ENCODE results near the gene THOC5. TPM values are rescaled to one million over a fixed set of nuclear protein-coding genes. Genes with fewer than 3 reads are reported as not detected.
"Not testable (repeated sequence)": the region's sequence is repeated elsewhere in the genome, so short reads cannot be mapped to it uniquely, and the experiment has no call there.

THOC5 gene
- total and polyA plus RNA-seq, 2 experiments from 2014 or later, result 24.6 to 53.4 TPM

DNA sequence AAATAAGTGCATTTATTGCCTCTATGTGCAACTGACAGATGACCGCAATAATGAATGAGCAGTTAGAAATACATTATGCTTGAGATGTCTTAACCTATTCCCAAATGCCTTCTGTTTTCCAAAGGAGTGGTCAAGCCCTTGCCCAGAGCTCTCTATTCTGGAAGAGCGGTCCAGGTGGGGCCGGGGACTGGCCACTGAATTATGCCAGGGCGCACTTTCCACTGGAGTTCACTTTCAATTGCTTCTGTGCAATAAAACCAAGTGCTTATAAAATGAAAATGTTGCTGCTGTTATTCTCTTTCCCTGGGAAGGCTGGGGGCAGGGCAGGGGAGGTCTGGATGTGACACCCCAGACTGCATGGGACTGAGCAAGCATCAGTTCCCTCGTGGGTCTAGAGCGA is 62.5 kb downstream of the THOC5 start:
- Histone ChIP-seq H3K27me3 (ENCODE audit: insufficient read depth) (no peaks in the 10 kb centered on the region), H4K20me1 (replicated peaks; ENCODE audit: insufficient read depth) (no peaks in the 10 kb centered on the region), H2AFZ (no peak overlapping the region), H3K9me2 (ENCODE audit: insufficient read depth) (no peaks in the 10 kb centered on the region), H3K4me3 (no peak overlapping the region), H3K4me1 (ENCODE audit: insufficient read depth) (no peaks in the 10 kb centered on the region), H3K27ac (ENCODE audit: low read depth) (no peak overlapping the region), H3F3A (replicated peaks; ENCODE audit: low read depth) (no peaks in the 10 kb centered on the region), H3K79me2 (replicated peaks; ENCODE audit: insufficient read depth) (no peaks in the 10 kb centered on the region), H3K4me2 (no peak overlapping the region), H3K36me3 (ENCODE audit: insufficient read depth) (peaks cover 8% of the 10 kb centered on the region; the same call in 1 of the 2 replicates)
- no peaks in the 10 kb centered on the region for H3K4me1 Mint-ChIP-seq
- DNase-seq (ENCODE audit: low spot score) (no peak), ATAC-seq (no peak)
- H3K27me3 Mint-ChIP-seq (ENCODE audit: insufficient read depth, low read depth, poor library complexity), result no peaks in the 10 kb centered on the region
- peaks cover 7% of the 10 kb centered on the region; the same call in 1 of the 3 replicates for H3K9me3 Mint-ChIP-seq
- no peak overlapping the region for H3K4me3 Mint-ChIP-seq
- no peak overlapping the region for H3K27ac Mint-ChIP-seq
- H3K36me3 Mint-ChIP-seq (ENCODE audit: low read depth), result peaks cover 41% of the 10 kb centered on the region
- TF ChIP-seq EZH2phosphoT487 (IDR thresholded peaks at IDR 0.05; ENCODE audit: unreplicated experiment) (no peak), ZNF331 (CRISPR knock-in tag; IDR thresholded peaks at IDR 0.05; ENCODE audit: low read depth) (no peak), POLR2AphosphoS5 (IDR thresholded peaks at IDR 0.05; ENCODE audit: low read depth) (no peak), CREB1 (CRISPR knock-in tag; IDR thresholded peaks at IDR 0.05; ENCODE audit: low read depth) (no peak), NANOG (IDR thresholded peaks at IDR 0.05; ENCODE audit: borderline replicate concordance) (no peak), EZH2 (IDR thresholded peaks at IDR 0.05; ENCODE audit: low read depth, unreplicated experiment) (no peak)
- TF ChIP-seq, protein P1, sequence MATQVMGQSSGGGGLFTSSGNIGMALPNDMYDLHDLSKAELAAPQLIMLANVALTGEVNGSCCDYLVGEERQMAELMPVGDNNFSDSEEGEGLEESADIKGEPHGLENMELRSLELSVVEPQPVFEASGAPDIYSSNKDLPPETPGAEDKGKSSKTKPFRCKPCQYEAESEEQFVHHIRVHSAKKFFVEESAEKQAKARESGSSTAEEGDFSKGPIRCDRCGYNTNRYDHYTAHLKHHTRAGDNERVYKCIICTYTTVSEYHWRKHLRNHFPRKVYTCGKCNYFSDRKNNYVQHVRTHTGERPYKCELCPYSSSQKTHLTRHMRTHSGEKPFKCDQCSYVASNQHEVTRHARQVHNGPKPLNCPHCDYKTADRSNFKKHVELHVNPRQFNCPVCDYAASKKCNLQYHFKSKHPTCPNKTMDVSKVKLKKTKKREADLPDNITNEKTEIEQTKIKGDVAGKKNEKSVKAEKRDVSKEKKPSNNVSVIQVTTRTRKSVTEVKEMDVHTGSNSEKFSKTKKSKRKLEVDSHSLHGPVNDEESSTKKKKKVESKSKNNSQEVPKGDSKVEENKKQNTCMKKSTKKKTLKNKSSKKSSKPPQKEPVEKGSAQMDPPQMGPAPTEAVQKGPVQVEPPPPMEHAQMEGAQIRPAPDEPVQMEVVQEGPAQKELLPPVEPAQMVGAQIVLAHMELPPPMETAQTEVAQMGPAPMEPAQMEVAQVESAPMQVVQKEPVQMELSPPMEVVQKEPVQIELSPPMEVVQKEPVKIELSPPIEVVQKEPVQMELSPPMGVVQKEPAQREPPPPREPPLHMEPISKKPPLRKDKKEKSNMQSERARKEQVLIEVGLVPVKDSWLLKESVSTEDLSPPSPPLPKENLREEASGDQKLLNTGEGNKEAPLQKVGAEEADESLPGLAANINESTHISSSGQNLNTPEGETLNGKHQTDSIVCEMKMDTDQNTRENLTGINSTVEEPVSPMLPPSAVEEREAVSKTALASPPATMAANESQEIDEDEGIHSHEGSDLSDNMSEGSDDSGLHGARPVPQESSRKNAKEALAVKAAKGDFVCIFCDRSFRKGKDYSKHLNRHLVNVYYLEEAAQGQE (IDR thresholded peaks at IDR 0.05; ENCODE audit: unreplicated experiment), result no peak
- TF ChIP-seq, protein P2, sequence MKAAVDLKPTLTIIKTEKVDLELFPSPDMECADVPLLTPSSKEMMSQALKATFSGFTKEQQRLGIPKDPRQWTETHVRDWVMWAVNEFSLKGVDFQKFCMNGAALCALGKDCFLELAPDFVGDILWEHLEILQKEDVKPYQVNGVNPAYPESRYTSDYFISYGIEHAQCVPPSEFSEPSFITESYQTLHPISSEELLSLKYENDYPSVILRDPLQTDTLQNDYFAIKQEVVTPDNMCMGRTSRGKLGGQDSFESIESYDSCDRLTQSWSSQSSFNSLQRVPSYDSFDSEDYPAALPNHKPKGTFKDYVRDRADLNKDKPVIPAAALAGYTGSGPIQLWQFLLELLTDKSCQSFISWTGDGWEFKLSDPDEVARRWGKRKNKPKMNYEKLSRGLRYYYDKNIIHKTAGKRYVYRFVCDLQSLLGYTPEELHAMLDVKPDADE (IDR thresholded peaks at IDR 0.05), result no peak

DNA sequence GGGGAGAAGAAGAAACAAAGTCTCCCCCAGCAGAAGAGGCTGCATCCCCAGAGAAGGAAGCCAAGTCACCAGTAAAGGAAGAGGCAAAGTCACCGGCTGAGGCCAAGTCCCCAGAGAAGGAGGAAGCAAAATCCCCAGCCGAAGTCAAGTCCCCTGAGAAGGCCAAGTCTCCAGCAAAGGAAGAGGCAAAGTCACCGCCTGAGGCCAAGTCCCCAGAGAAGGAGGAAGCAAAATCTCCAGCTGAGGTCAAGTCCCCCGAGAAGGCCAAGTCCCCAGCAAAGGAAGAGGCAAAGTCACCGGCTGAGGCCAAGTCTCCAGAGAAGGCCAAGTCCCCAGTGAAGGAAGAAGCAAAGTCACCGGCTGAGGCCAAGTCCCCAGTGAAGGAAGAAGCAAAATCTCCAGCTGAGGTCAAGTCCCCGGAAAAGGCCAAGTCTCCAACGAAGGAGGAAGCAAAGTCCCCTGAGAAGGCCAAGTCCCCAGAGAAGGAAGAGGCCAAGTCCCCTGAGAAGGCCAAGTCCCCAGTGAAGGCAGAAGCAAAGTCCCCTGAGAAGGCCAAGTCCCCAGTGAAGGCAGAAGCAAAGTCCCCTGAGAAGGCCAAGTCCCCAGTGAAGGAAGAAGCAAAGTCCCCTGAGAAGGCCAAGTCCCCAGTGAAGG is 64.3 kb downstream of the THOC5 start:
- H3K4me1 Mint-ChIP-seq, H3K4me3 ChIP-seq: not testable (repeated sequence)

More for the DNA sequence above, 64.3 kb downstream of the THOC5 start:
- peaks cover 38% of the 10 kb centered on the region for H3K36me3 Mint-ChIP-seq (ENCODE audit: low read depth)
- H3K79me2 ChIP-seq (replicated peaks; ENCODE audit: insufficient read depth); H3K27ac Mint-ChIP-seq; H3K4me3 Mint-ChIP-seq; DNase-seq (ENCODE audit: low spot score); H3K27me3 ChIP-seq (ENCODE audit: insufficient read depth); H3K9me2 ChIP-seq (ENCODE audit: insufficient read depth); H3K4me2 ChIP-seq; H3K4me1 ChIP-seq (ENCODE audit: insufficient read depth); H2AFZ ChIP-seq; ATAC-seq; H4K20me1 ChIP-seq (replicated peaks; ENCODE audit: insufficient read depth); H3K9me3 Mint-ChIP-seq; H3K27ac ChIP-seq (ENCODE audit: low read depth); H3K36me3 ChIP-seq (ENCODE audit: insufficient read depth); H3F3A ChIP-seq (replicated peaks; ENCODE audit: low read depth); H3K27me3 Mint-ChIP-seq (ENCODE audit: insufficient read depth, low read depth, poor library complexity): not testable (repeated sequence)
